GM12872 (cell line): ENCODE data around the gene STEAP1B.

Experiments
- TF ChIP-seq, protein P1 (sequence below): IDR thresholded peaks from 3 replicates; pipeline ENCODE4 v1.5.1; 2011; ENCODE audit warnings: low read depth, mild to moderate bottlenecking, low read length, moderate library complexity; ENCODE audit not compliant: insufficient read depth

The STEAP1B gene

DNA sequence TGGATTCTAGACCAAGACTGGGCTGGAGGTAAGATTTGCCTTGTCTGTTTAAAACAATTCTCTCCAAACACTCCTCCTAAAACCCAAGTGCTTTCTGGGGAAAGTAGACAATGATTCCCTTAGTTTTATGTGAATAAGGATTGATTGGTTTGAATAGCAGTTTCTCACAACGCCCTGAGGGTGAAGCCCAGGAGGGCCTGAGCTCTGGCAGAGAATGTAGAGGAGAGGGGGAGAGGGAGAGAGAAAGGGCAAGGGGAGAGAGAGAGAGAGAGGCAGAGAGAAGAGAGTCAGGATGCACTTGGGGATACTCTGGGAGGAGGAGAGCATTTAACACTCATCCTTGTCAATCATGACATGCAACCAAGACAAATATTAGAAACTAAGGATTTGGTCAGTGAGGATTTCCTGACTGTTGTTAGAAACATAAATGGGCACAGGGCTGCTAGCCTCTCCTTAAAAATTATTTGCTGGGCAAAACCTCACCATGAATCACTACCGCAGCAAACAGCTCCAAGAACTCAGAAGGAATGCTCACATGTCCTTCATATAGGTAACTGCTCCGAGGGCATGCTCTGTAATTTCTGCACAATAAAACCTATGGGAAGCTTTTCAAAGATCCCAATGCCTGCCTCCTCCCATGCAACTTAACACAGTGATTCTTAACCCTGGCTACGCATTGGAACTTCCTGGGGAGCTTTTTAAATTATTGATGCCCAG lies 87.9 kb downstream of the STEAP1B start:
- TF ChIP-seq, protein P1, sequence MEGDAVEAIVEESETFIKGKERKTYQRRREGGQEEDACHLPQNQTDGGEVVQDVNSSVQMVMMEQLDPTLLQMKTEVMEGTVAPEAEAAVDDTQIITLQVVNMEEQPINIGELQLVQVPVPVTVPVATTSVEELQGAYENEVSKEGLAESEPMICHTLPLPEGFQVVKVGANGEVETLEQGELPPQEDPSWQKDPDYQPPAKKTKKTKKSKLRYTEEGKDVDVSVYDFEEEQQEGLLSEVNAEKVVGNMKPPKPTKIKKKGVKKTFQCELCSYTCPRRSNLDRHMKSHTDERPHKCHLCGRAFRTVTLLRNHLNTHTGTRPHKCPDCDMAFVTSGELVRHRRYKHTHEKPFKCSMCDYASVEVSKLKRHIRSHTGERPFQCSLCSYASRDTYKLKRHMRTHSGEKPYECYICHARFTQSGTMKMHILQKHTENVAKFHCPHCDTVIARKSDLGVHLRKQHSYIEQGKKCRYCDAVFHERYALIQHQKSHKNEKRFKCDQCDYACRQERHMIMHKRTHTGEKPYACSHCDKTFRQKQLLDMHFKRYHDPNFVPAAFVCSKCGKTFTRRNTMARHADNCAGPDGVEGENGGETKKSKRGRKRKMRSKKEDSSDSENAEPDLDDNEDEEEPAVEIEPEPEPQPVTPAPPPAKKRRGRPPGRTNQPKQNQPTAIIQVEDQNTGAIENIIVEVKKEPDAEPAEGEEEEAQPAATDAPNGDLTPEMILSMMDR = no peak

DNA sequence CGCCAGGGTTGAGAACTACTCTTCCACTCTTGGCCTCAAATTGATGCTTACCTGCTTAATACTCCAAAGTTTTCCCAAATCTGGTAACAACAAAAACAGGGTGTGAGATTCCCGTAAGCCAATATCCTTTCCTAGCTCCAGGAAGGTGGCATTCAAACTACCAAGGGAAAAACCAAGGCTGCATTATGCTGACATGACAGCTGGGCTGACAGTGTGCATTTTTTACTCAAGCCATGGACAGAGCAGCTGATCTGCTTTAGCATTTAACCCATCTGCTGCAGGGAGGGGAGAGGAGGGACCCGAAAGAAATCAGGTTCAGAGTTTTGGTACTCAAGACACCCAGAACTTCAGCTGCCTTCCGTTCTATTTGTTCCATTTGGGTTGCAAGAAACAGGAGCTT lies 93.3 kb downstream of the STEAP1B start:
- TF ChIP-seq, protein P1 = no peak

DNA sequence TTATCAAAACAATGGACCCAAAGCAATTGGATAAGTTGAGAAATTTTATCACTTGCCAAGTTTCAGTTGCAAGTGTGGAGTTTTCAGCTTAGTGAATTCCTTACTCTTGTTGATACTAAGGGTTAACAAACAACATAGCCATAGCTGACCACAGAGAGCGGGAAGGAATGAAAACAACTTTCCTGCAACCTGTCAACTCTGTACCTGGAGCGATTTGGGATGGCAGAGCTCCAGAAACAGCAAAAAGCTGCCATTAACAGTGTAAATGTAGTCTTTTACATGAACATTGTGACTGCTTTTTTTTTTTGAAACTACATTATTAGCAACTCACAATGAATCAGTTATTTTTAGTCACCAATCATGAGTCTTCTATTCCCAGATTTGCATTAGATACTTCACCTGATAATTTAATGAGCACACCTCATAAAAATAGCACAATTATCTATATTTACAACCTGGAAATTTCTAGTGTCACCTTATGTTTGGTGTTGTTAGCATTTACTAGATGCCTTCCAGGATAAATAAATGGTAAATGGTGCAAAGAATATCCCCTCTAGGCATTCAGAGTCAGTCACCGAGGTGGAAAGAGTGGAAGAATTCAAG lies 95.5 kb downstream of the STEAP1B start:
- TF ChIP-seq, protein P1 = no peak

DNA sequence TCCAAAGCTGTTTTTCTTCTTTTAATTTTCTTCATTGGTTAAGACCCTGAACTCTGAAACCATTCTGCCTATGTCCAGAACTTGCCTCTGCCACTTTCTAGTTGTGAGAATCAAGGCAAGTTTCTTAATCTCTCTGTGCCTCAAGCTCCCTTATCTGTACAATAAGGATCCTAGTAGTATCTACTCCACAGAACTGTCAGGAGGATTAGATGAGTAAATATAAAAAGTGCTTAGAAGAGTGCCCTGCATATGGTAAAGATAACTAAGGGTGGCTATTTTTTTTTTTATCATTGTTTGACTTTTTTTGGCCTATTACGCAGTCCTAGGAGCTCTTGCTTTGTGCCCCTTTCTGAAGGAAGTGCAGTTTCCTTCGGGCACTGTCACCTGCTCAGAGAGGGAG lies 96.6 kb downstream of the STEAP1B start:
- TF ChIP-seq, protein P1 = no peak

DNA sequence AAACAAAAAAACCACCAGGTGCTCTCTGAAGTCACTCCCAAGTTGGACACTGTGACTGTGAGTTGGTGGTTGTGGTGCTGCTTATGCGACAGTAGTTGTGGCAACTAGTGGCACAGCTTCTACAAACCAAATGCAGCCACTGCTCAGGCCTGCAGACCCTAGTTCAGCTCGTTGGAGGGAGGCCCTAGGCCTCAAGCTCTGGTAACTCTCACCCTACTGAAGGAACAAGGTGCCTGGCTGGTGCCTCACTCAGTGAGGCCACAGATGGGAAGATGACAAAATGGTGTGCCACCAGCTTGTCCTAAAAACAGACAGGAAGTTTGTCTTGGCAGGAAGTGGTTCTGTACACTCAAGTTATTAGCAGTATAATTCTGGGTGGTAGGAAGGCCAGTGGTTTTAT lies 97.7 kb downstream of the STEAP1B start:
- TF ChIP-seq, protein P1 = no peak

DNA sequence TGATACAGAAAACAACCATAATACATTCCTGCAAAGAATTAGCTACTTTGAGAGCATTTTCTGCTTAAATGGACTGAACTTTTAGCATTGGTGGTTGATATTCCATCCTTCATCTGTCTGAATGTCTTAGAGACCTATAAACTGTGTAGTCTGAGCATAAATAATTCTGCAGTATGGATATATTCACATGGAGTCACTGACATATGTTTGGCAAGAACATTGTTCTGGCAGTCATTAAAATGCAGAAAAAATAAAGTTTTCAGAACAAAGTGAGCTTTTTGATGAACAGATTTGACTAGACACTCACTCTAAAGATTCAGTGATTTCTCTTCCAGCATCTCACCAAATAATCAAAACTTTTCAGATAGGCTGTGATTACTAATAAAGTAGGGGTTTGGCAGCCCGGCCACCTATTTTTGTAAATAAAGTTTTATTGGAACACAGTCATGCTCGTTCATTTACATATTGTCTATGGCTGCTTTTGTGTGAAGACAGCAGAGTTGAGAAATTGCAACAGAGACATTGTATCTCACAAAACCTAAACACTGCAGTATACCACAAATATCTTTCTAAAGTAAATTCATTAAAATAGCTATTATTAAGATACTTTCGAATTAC lies 98.9 kb downstream of the STEAP1B start:
- TF ChIP-seq, protein P1 = no peak

DNA sequence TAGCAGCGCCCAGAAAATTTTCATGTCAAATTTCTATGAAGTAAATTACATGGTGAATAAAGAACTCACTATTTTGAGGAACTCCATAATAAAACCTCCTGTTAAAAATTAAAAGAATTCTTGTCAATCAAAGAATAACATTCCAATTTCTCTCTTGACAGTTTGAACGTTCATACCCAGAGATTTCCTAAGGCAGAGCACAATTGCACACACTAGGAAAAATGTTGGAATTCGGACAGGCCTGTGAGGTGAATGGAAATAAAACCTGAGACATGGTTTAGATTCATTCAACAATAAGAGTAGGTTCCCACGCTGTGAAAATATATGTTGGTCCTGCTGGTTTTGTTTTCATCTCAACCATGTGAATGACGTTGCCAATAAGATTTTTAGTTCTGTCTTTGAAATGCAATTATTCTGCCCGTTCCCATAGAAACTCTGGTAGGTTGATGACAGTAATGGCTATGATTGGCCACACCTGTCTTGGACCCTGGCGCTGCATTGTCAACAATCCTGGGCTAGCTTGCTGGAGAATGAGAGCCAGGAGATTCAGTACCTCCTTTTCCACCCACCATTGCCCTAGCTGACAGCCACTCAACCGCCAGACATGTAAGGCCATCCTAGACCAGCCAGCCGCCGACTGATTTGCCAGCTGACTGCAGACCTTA lies 99.7 kb downstream of the STEAP1B start:
- TF ChIP-seq, protein P1 = no peak
